Colonic mucosa (tissue), 4 donors: ENCODE results near the gene CTSA. TPM values are rescaled to one million over a fixed set of nuclear protein-coding genes. Genes with fewer than 3 reads are reported as not detected.

ENCODE experiments used
- DNase-seq: peaks from one replicate; pipeline ENCODE4 v3.0.0-alpha.2; 2020
- H3K27ac ChIP-seq: fragments of 200-600 bp; one replicate; pipeline ENCODE4 v1.8.0; 2021
- H3K27me3 ChIP-seq: fragments of 200-600 bp; one replicate; pipeline ENCODE4 v1.8.0; 2021
- H3K36me3 ChIP-seq: fragments of 200-600 bp; one replicate; pipeline ENCODE4 v1.8.0; 2021
- H3K4me1 ChIP-seq: fragments of 200-600 bp; one replicate; pipeline ENCODE4 v1.8.0; 2021; ENCODE audit warnings: mild to moderate bottlenecking
- H3K4me3 ChIP-seq: fragments of 200-600 bp; one replicate; pipeline ENCODE4 v1.8.0; 2021
- H3K9ac ChIP-seq, 2 donors: one replicate each; pipeline ENCODE4 v1.7.0; 2013; ENCODE audit warnings: control low read depth in 2 of 2, low read depth in 2 of 2, low read length in 2 of 2
- H3K9me3 ChIP-seq: fragments of 200-600 bp; one replicate; pipeline ENCODE4 v1.8.0; 2021
- intact Hi-C: fragments of 100-400 bp; cut with DNase I; formaldehyde crosslinking; loops from one replicate; pipeline ENCODE4 v1.14.1; 2022
- total RNA-seq, 2 donors: library from RNA; stranded (reverse); fragmentation: NEBNext Ultra II Directional in 1 of 2; extraction: Animal tissue kit (Norgen Biotek cat#: 25700) in 1 of 2; gene quantifications; one replicate each; pipeline ENCODE4 v1.2.1, GENCODE V29; 2021
- TF ChIP-seq, protein P1 (sequence below): fragments of 200-600 bp; IDR thresholded peaks from one replicate; pipeline ENCODE4 v1.8.0; 2022; ENCODE audit warnings: antibody characterized with exemption, mild to moderate bottlenecking
- donor health status: healthy.
- donor health status: DM: no; HTN: no; CAD: no.
- donor health status: DM: no; HTN: no; CAD: no.

CTSA gene
- total RNA-seq, 2 donors from 2014 or later: 273 to 366 TPM

DNA sequence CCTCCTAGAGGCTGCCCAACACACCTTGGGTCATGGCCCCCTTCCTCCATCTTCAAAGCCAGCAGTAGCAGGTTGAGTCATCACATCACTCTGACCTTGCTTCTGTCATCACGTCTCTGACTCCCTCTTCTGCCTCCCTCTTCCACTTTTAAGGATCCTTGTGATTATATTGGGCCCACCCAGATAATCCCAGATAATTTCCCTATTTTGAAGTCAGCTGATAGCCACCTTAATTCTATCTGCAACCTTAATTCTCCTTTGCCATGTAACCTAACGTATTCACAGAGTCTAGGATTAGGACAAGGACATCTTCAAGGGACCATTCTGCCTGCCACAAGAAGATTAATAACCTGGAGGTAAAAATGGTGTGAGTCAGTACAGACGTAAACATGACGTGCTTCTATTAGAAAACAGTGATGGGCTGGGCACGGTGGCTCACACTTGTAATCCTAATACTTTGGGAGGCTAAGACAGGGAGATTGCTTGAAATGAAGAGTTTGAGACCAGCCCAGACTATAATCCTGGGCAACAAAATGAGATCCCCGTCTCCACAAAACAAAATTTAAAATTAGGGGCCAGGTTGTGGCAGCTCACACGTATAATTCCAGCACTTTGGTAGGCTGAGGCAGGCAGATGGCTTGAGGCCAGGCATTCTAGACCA is 30.4 kb upstream of the CTSA start:
- H3K9ac ChIP-seq: no peak overlapping the region
- no peak for DNase-seq

DNA sequence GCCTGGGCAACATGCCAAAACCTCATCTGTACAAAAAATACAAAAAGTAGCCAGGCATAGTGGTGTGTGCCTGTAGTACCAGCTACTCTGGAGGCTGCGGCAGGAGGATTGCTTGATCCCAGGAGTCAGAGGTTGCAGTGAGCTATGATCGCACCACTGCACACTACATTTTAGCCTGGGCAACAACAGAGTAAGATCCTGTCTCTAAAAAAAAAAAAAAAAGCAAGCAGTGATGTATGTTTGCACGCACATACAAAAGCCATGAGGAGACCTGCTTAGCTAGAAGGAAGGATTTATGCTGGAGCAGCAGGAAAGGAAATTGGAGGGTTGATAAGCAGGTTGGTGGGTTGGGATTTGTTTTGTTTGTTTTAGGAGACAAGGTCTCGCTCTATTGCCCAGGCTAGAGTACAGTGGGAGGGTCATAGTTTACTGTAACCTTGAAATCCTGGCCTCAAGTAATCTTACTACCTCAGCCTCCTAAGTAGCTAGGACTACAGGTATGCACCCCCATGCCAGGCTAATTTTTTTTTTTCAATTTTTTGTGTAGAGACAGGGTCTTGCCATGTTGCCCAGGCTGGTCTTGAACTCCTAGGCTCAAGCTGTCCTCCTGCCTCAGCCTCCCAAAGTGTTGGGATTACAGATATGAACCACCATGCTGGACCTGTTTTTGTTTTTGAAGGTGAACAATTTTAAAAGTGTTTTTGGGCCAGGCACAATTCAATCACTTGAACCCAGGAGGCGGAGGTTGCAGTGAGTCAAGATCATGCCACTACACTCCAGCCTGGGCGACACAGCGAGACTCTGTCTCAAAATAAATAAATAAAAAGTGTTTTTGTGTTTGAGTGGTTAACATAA is 29.7 kb upstream of the CTSA start:
- intact Hi-C loops: no loop called here
- no peaks in the 10 kb centered on the region for H3K27me3 ChIP-seq
- TF ChIP-seq, protein P1, sequence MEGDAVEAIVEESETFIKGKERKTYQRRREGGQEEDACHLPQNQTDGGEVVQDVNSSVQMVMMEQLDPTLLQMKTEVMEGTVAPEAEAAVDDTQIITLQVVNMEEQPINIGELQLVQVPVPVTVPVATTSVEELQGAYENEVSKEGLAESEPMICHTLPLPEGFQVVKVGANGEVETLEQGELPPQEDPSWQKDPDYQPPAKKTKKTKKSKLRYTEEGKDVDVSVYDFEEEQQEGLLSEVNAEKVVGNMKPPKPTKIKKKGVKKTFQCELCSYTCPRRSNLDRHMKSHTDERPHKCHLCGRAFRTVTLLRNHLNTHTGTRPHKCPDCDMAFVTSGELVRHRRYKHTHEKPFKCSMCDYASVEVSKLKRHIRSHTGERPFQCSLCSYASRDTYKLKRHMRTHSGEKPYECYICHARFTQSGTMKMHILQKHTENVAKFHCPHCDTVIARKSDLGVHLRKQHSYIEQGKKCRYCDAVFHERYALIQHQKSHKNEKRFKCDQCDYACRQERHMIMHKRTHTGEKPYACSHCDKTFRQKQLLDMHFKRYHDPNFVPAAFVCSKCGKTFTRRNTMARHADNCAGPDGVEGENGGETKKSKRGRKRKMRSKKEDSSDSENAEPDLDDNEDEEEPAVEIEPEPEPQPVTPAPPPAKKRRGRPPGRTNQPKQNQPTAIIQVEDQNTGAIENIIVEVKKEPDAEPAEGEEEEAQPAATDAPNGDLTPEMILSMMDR: no peak
- H3K4me3 ChIP-seq: no peak overlapping the region
- no peaks in the 10 kb centered on the region for H3K9me3 ChIP-seq
- peaks cover 11% of the 10 kb centered on the region for H3K4me1 ChIP-seq
- no peaks in the 10 kb centered on the region for H3K36me3 ChIP-seq
- H3K27ac ChIP-seq: peak overlapping the region; percentile 53
- peak; percentile 35 for DNase-seq
- no peak overlapping the region for H3K9ac ChIP-seq

More for the DNA sequence above, 30.4 kb upstream of the CTSA start:
- Histone ChIP-seq H3K27ac (peak overlapping the region; percentile 53), H3K9me3 (no peaks in the 10 kb centered on the region), H3K27me3 (no peaks in the 10 kb centered on the region), H3K4me1 (peaks cover 17% of the 10 kb centered on the region), H3K36me3 (no peaks in the 10 kb centered on the region), H3K4me3 (no peak overlapping the region)
- intact Hi-C loops: no loop called here
- TF ChIP-seq, protein P1: no peak

DNA sequence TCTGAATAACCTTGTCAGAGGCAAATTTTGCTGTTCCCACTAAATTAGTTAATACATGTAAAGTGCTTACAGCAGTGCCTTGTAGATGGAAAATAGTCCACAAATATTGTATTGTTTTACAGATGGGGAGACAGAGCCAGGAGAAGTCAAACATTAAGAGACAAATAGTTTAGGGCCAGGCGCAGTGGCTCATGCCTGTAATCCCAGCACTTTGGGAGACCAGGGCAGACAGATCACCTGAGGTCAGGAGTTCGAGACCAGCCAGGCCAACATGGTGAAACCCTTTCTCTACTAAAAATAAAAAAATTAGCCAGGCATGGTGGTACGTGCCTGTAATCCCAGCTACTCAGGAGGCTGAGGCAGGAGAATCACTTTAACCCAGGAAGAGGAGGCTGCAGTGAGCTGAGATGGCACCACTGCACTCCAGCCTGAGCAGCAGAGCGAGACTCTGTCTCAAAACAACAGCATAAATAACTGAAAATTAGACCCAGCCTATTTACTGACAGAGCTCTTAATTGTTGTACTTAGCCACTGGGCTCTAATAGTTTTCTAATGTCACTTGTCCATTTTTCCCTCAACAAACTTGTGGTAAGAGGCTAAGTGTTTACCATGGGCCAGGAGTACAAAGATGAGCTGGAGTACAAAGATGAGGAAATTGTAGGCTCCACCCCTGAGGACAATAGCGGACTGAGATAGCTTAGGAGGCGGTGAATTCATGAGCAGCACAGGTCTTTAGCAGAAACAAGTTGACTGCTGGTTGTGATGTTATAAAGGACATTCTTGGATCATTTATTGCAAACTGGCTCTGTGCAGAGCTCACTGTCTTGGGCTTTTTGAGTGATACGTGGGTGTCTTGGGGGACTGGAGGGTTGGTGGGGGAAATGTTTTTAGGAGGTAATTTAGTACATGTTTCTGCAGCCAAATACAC is 27.3 kb upstream of the CTSA start:
- TF ChIP-seq, protein P1: no peak
- peaks cover 6% of the 10 kb centered on the region for H3K4me1 ChIP-seq
- peak; percentile 44 for DNase-seq
- H3K9me3 ChIP-seq: no peaks in the 10 kb centered on the region
- no peak overlapping the region for H3K4me3 ChIP-seq
- intact Hi-C loops: no loop called here
- peak overlapping the region; percentile 53 for H3K27ac ChIP-seq
- no peak overlapping the region for H3K9ac ChIP-seq
- no peaks in the 10 kb centered on the region for H3K27me3 ChIP-seq
- H3K36me3 ChIP-seq: no peaks in the 10 kb centered on the region

DNA sequence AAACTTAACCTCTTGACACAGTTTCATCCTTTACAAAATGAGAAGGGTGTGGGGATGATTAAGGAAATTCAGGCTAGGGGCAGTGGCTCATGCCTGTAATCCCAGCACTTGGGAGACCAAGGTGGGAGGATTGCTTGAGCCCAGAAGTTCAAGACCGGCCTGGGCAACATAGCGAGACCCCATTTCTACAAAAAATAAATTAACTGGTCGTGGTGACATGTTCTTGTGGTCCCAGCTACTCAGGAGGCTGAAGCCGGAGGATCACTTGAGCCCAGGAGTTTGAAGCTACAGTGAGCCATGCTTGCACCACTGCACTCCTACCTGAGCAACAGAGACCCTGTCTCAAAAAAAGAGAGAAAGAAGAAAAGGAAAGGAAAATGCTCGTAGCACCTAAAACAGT is 24.7 kb upstream of the CTSA start:
- TF ChIP-seq, protein P1: no peak
- Histone ChIP-seq H3K27me3 (no peaks in the 10 kb centered on the region), H3K36me3 (no peaks in the 10 kb centered on the region), H3K27ac (peak overlapping the region; percentile 54), H3K9me3 (no peaks in the 10 kb centered on the region), H3K4me3 (no peak overlapping the region), H3K4me1 (no peaks in the 10 kb centered on the region), H3K9ac (no peak overlapping the region)
- no peak for DNase-seq
- intact Hi-C loops: no loop called here
